HEK293T (cell line): ENCODE results near the gene ATP8B1.
"Not testable (repeated sequence)": the region's sequence is repeated elsewhere in the genome, so short reads cannot be mapped to it uniquely, and the experiment has no call there.

ENCODE experiments used
- CTCF ChIA-PET: fragments of 350-600 bp; formaldehyde crosslinking; extraction: SDS; loops from one replicate; lab custom pipeline; 2021; ENCODE audit warnings: antibody characterized with exemption, inconsistent platforms; lab: Yijun Ruan, JAX
- POLR2A ChIA-PET: fragments of 350-600 bp; formaldehyde crosslinking; extraction: SDS; loops from one replicate; lab custom pipeline; 2020; ENCODE audit warnings: antibody characterized with exemption, inconsistent platforms; lab: Yijun Ruan, JAX
- DNase-seq: peaks from one replicate; pipeline ENCODE4 v3.0.0; 2012; ENCODE audit warnings: mixed read lengths; ENCODE audit errors: extremely low spot score
- ARNT ChIP-seq: fragments of 450-650 bp; IDR thresholded peaks from 2 replicates; pipeline ENCODE4 v1.6.1; 2017; ENCODE audit warnings: mild to moderate bottlenecking
- BHLHE40 ChIP-seq: fragments of 450-650 bp; IDR thresholded peaks from 2 replicates; pipeline ENCODE4 v1.6.1; 2016; ENCODE audit warnings: mild to moderate bottlenecking, moderate library complexity, borderline replicate concordance
- CTBP1 ChIP-seq: fragments of 450-650 bp; IDR thresholded peaks from 2 replicates; pipeline ENCODE4 v1.6.1; 2016; ENCODE audit warnings: borderline replicate concordance
- ELF4 ChIP-seq: fragments of 450-650 bp; IDR thresholded peaks from 2 replicates; pipeline ENCODE4 v1.6.1; 2017; ENCODE audit warnings: antibody characterized with exemption
- FOXA1 ChIP-seq: fragments of 450-650 bp; IDR thresholded peaks from 2 replicates; pipeline ENCODE4 v1.6.1; 2016; ENCODE audit warnings: mild to moderate bottlenecking
- FOXK2 ChIP-seq: fragments of 450-650 bp; IDR thresholded peaks from 2 replicates; pipeline ENCODE4 v1.6.1; 2016; ENCODE audit warnings: mild to moderate bottlenecking
- FOXM1 ChIP-seq: fragments of 450-650 bp; IDR thresholded peaks from 2 replicates; pipeline ENCODE4 v1.6.1; 2017; ENCODE audit warnings: mild to moderate bottlenecking, borderline replicate concordance
- HDGF ChIP-seq: fragments of 450-650 bp; IDR thresholded peaks from 2 replicates; pipeline ENCODE4 v1.6.1; 2017; ENCODE audit warnings: antibody characterized with exemption, borderline replicate concordance
- L3MBTL2 ChIP-seq: fragments of 450-650 bp; conservative IDR thresholded peaks from 2 replicates; pipeline ENCODE4 v1.6.1; 2016; ENCODE audit warnings: mild to moderate bottlenecking
- LEF1 ChIP-seq: fragments of 450-650 bp; IDR thresholded peaks from 2 replicates; pipeline ENCODE4 v1.6.1; 2017; ENCODE audit warnings: mild to moderate bottlenecking, borderline replicate concordance
- NFRKB ChIP-seq: fragments of 450-650 bp; IDR thresholded peaks from 2 replicates; pipeline ENCODE4 v1.6.1; 2016; ENCODE audit warnings: mild to moderate bottlenecking, moderate library complexity
- SP1 ChIP-seq: fragments of 450-650 bp; IDR thresholded peaks from 2 replicates; pipeline ENCODE4 v1.6.1; 2017
- SUZ12 ChIP-seq: fragments of 450-650 bp; IDR thresholded peaks from 2 replicates; pipeline ENCODE4 v1.6.1; 2016; ENCODE audit warnings: mild to moderate bottlenecking
- TARDBP ChIP-seq: fragments of 450-650 bp; IDR thresholded peaks from 2 replicates; pipeline ENCODE4 v1.6.1; 2016
- ZNF384 ChIP-seq: fragments of 450-650 bp; IDR thresholded peaks from 2 replicates; pipeline ENCODE4 v1.6.1; 2016
- TF ChIP-seq, protein P1 (sequence below): fragments of 450-650 bp; IDR thresholded peaks from 2 replicates; pipeline ENCODE4 v1.6.1; 2016

ATP8B1 gene

DNA sequence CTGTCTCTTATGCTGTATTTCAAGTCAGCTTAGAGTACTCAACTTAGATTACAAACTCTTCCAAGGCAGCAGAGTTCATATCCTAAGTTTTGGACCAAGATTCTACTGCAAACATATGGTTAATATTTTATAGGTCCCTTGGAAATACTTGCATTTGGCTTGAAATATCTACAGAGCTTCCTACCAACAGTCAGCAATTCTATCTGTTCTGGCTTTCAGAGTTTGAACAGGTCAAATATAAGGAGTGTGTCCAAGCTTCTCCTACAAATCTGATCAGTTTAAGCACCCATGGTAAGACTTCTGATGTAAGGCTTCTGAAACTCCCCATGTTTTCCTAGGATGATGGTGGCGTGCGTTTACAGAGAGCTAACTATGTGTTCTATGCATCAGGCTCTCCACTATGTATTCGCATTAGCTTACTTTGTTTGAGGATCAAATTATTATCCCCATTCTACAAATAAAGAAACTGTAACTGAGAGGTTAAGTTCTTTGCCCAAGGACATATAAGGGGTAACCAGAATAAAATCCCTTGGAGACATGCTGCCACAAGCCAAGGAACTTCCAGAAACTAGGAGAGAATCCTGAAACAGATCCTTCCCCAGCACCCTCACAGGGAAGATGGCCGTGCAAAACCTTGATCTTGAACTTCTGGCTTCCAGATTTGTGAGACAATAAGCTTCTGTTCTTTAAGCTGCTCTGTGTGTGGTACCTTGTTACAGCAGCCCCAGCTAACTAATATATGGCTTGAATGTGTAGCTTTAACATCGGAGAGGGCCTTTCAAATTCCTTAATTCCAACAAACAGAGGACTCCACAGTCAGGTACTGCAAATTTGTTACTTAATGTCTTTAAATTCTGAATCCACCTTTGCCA, 55.1 kb downstream of the ATP8B1 start:
- ChIA-PET CTCF (interaction anchor here (0.6 kb wide), 1 partner anchor 134 kb away, joined by 3 read pairs; no protein-coding TSS in a partner anchor), POLR2A (no interaction called here)
- TF ChIP-seq CTBP1 (no peak), L3MBTL2 (no peak), FOXM1 (no peak), NFRKB (no peak), ARNT (no peak), HDGF (no peak), ELF4 (no peak), FOXK2 (no peak), TARDBP (no peak), FOXA1 (no peak), LEF1 (no peak), SP1 (no peak), ZNF384 (no peak), SUZ12 (no peak)
- TF ChIP-seq, protein P1, sequence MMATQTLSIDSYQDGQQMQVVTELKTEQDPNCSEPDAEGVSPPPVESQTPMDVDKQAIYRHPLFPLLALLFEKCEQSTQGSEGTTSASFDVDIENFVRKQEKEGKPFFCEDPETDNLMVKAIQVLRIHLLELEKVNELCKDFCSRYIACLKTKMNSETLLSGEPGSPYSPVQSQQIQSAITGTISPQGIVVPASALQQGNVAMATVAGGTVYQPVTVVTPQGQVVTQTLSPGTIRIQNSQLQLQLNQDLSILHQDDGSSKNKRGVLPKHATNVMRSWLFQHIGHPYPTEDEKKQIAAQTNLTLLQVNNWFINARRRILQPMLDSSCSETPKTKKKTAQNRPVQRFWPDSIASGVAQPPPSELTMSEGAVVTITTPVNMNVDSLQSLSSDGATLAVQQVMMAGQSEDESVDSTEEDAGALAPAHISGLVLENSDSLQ: no peak
- DNase-seq: no peak

DNA sequence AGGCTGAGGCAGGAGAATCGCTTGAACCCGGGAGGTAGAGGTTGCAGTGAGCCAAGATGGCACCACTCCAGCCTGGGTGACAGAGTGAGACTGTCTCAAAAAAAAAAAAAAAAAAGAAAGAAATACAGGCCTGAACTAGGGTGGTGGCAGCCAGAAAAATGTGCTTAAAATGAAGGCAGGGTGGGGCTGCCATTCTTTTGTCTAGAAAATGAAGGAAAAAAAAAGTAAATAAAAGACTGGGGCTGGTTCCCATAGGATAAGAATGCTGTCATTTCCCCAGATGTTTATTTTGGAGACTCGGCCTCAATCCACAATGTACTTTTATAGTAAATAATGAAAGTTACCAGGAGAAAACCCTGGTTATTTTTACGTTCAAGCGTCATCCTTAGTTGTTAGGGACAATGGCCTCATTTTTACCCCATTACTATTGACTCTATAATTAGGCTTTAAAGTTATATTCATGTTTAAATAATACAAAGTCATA, 58.9 kb downstream of the ATP8B1 start:
- no peak for DNase-seq
- TF ChIP-seq, protein P1: no peak
- TF ChIP-seq FOXM1 (no peak), TARDBP (no peak), NFRKB (no peak)
- CTCF ChIA-PET: no interaction called here
- POLR2A ChIA-PET: no interaction called here

DNA sequence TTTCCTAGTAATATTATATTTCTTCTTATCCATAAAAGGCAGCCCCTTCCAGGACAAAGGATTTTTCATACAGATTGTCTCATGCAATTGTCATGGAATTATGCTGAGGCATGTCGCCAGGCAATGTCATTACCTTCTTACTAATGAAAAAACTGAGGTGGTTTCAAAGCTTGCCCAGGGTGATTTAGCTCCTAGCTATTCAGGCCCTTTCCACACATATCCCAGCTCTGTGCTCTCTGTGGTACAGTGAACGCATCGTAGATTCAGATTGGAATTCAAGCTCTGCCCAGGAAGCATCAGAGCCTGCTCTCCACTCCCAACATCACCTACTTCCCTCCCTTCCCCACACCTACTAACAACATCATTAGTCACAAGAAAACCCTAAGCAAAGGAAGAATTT, 60.1 kb downstream of the ATP8B1 start:
- POLR2A ChIA-PET: no interaction called here
- CTCF ChIA-PET: no interaction called here
- no peak for TF ChIP-seq FOXM1
- TF ChIP-seq TARDBP: no peak
- no peak for DNase-seq

DNA sequence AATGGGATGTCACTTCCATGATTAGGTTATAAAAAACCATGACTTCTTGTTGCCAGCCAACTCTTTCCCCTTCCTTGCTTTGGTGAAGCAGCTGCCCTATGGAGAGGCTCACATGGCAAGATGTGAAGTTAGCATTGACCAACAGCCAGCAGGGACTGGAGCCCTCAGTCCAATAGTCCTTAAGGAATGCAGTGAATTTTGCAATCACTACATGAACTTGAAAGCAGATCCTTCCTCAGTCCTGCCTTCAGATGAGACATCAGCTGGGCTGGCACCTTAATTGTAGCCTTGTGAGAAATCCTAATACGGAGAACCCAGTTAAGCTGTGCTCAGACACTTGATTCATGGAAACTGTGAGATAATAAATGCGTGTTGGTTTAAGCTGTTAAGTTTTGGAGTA, 61.8 kb downstream of the ATP8B1 start:
- DNase-seq: no peak
- POLR2A ChIA-PET: no interaction called here
- TF ChIP-seq HDGF (no peak), ARNT (no peak), CTBP1 (no peak), NFRKB (no peak), SP1 (no peak)

DNA sequence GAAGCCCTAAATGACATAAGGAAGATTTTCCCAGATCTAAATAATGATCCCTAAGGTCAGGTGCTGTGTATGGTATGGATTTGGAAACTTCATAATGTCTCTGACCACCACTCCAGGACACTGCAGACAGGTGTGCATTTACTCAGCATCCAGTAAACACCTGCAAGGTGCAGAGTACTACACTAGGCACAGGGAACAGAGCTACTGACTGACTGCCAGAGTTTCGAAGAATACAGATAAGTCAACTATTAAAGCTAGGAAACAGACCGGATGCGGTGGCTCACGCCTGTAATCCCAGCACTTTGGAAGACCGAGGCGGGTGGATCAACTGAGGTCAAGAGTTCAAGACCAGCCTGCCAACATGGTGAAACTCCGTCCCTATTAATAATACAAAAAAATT, 65.0 kb downstream of the ATP8B1 start:
- ChIA-PET POLR2A (no interaction called here), CTCF (interaction anchor here (0.7 kb wide), 1 partner anchor 572 kb away, joined by 5 read pairs; no protein-coding TSS in a partner anchor)
- TF ChIP-seq FOXK2: no peak
- DNase-seq: no peak

More for the DNA sequence above, 61.8 kb downstream of the ATP8B1 start:
- CTCF ChIA-PET: no interaction called here

DNA sequence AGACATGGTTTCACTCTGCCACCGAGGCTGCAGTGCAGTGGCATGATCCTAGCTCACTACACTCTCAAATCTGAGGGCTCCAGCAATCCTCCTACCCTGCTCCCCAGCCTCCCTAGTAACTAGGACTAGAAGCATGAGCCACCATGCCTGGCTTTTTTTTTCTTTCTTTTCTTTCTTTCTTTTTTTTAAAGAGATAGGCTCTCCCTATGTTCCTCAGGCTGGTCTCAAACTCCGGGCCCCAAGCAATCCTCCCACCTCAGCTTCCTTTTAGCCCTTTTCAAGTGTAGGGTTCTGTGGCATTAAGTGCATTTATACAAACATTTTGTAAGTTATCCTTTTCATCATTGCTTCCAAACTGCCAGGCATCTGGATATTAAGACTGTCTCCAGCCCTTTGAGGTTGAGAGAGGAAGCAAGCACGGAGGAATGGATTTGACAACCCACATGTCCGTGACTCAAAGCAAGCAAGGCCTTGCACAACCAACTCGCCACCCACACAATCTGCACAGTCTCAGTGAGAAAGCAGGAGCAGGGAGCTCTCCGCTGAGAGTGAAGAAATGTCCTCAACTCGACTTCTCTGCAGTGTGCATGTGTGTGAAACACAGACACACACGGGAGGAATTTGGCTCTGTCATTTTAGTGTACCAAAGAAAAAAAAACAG, 65.6 kb downstream of the ATP8B1 start:
- CTCF ChIA-PET: interaction anchor here (0.7 kb wide), 1 partner anchor 573 kb away, joined by 5 read pairs; no protein-coding TSS in a partner anchor
- POLR2A ChIA-PET: no interaction called here
- DNase-seq: no peak
- TF ChIP-seq SUZ12 (no peak), TARDBP (no peak), FOXM1 (no peak), LEF1 (no peak), HDGF (no peak), ARNT (no peak), FOXA1 (no peak)

DNA sequence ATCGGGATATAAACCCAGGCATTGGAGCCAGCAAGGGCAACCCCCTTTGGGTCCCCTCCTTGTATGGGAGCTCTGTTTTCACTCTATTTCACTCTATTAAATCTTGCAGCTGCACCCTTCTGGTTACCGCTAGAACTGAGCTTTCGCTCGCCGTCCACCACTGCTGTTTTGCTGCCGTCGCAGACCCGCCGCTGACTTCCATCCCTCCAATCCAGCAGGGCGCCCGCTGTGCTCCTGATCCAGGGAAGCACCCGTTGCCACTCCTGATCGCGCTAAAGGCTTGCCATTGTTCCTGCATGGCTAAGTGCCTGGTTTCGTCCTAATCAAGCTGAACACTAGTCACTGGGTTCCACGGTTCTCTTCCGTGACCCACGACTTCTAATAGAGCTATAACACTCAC, 68.1 kb downstream of the ATP8B1 start:
- CTCF ChIA-PET, DNase-seq, POLR2A ChIA-PET: not testable (repeated sequence)

DNA sequence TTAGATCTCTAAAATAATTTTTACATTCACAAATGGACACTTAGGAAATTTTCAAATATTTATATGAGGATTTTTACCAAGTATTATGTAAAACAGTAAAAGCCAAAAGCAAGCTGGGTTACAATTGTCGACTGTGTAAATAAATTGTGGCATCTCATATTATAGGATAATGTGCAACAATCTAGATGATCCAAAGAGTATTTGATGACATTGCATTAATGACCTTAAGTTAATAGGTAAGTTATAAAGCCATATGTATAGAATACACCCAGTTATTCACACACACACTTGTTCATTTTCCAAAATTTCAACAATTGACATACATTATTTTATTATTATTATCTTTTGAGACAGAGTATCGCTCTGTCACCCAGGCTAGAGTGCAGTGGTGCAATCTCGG, 69.3 kb downstream of the ATP8B1 start:
- no peak for DNase-seq
- ChIA-PET CTCF (no interaction called here), POLR2A (no interaction called here)
- no peak for TF ChIP-seq FOXA1
- TF ChIP-seq NFRKB: no peak
- TF ChIP-seq, protein P1: no peak
- TF ChIP-seq BHLHE40: no peak
